Hematopoietic multipotent progenitor cell (in vitro differentiated cells): ENCODE results near the gene GNPTAB. TPM values are rescaled to one million over a fixed set of nuclear protein-coding genes. Genes with fewer than 3 reads are reported as not detected.
A peak's percentile ranks its signal among the peaks of the same experiment; 100 is the strongest.
"Not testable (repeated sequence)": the region's sequence is repeated elsewhere in the genome, so short reads cannot be mapped to it uniquely, and the experiment has no call there.

Experiments used
- DNase-seq, 3 donors: peaks; one replicate each; pipeline ENCODE4 v3.0.0-alpha.2; 2011 to 2015; ENCODE audit warnings: low read depth in 2 of 3, low spot score in 2 of 3
- total RNA-seq: library from RNA; depleted of rRNA; stranded (reverse); fragments of >200 nt; gene quantifications from one replicate; pipeline ENCODE4 v1.2.3, GENCODE V29; 2012

GNPTAB gene
- 40.4 TPM for total RNA-seq

- peak; percentile 92 to 97 (median 95) for DNase-seq
Observed at GRCh38 chr12:101830367-101831325, at the start of gene GNPTAB. GNPTAB (minus strand) TSS chr12:101830959; CDS start chr12:101830675, 284 bp downstream.

DNA sequence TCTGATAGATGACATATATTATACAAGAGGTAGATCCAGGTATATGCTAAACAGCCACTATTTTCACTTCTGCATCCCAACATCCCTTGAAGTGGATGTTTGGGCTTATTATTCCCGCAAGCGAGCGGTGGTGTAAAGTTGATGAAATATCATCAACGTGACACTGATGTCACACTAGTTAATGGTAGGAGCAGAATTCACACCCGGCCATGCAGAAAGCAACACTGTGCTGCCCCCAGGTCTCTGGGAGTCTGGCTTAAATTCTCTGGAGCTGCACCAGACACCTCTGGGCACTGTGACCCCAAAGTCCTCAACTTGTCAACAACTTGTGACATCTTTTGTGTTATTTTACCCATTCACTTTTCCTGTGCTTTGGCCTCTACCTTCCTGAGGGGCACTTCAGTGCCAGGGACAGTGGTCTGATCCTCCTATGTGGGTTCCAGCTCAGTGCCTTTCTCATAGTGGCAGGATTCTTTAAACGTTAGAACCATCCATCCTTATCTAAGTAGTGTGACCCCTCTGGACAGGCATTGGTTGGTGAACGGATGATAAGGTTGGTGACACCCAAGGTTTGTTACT, 47.6 kb upstream of the GNPTAB start:
- peak; percentile 9 to 21 (median 15) for DNase-seq

DNA sequence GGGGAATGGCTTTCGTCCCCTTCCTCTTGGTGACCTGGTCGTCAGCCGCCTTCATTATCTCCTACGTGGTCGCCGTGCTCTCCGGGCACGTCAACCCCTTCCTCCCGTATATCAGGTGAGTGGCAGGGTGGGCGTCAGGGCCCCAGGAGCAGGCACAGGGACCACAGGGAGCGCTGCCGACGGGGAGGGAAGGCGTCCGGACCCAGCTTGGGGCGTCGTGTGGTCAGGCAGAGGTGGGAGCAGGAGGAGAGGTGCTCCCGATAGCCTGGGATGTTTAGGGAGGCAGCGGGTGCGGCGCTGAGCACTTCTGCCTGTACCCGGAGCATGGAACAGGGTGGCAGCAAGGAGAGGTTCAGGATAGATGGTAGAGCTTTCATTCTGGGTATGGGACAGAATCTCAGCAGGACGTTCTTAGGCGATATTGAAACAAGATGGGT, 47.1 kb upstream of the GNPTAB start:
- DNase-seq = peak in 2 of 3 donors; percentile 6 to 14

DNA sequence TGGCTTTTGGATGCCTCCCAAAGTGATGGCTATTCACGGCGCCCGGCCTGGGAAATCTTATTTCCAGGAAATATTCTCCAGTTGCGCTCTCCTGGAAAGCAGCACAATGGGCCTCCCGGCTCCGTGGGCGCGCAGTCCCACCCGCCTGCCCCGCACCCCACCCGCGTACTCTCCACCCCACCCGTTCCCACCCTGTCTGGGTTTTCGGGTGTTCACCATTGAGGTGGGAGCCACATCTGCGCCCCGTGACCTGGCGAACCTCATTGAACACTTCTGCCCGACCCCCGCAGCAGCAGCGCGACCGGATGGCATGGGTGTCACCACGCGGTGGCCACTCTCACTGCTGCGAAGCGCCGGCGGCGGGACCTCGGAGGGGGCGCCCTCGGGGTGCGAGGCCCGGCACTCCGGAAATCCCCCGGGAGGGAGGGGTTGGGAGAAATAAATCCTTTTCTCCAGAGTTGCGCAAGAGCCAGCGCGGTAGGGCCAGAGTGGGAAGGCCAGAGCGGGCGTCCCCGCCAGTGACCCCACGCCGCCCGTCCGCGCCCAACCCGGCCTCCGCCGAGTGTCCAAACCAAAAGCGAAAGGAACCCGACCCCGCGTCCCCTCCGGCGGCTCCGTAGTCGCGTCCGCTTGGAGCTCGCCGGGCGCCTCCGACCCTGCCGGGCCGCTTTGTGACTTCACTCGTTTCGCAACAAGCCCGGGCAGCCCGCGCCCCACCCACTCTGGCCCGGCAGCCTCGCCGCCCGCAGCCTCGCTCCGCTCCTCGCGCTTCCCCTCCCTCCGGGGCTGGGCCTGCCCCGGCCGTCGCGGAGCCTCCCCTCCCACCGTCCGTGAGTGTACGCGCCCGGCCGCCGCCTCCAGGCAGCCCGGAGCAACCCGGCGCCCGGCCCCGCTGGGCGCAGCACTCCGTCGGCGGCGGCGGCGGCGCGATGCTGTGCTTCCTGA, 46.4 kb upstream of the GNPTAB start, which contains the start of gene DRAM1:
TSS of gene DRAM1 (plus strand) at position 720 of the 945 bp plus-strand sequence. CDS start at position 930, 210 bp downstream.
- peak; percentile 50 to 92 (median 91) for DNase-seq

DNA sequence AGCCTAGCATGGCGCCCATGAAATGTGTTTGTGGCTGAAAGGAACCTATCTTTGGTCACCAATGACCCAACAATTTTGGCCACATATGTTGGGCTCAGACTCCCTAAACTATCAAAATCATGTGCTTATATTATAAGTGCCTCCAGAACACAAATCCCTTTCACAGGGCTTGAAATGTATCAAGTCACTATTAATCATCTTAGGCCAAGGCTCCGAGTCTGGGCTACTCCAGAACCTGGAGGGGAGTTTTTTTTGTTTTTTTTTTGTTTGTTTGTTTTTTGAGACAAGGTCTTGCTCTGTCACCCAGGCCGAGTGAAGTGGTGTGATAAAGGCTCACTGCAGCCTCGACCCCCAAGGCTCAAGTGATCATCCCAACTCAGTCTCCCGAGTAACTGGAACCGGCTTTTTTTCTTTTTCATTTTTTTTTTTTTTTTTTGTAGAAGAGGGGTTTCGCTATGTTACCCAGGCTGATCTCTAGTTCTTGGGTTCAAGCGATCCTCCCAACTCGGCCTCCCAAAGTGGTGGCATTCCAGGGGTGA, 45.6 kb upstream of the GNPTAB start:
- no peak for DNase-seq

DNA sequence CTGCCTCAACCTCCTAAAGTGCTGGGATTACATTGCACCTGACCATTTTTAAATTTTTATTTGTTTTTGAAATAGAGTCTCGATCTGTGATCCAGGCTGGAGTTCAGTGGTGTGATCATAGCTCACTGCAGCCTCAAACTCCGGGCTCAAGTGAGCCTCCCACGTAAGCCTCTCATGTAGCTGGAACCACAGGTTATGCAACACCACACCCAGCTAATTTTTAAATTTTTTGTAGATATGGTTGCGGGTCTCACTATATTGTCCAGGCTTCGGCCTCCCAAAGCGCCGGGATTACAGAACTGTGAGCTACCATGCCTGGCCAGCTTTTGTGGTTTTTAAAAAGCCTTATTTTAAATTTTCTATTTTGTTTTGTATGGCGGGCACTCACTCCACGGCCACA, 44.4 kb upstream of the GNPTAB start:
- no peak for DNase-seq

DNA sequence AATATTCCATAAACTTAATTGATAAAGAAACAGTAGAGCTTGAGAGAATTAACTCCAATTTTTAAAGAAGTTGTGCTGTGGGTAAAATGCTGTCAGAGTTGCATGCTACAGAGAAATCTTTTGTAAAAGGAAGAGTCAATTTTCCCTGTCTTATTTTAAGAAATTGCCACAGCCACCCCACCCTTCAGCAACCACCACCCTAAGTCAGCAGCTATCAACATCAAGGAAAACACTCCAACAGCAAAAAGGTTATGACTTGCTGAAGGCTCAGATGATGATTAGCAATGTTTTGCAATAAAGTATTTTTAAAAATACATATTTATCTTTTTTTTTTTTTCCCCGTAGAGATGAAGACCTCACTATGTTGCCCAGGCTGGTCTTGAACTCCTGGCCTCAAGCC, 40.2 kb upstream of the GNPTAB start:
- DNase-seq = no peak

DNA sequence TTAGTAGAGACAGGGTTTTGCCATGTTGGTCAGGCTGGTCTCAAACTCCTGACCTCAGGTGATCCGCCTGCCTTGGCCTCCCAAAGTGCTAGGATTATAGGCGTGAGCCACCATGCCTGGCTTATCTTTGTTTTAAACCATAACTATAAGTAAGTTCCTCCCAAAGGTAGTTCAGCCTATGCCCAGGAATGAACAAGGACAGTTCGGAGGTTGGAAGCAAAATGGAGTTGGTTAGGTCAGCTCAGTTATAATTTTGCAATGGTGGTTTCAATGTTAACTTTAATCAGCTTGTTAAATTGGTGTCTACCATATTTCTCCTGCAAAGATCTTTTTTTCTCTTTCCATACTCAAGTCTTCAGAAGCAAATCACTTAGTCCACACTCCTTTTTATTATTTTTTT, 36.9 kb upstream of the GNPTAB start:
- DNase-seq = not testable (repeated sequence)

DNA sequence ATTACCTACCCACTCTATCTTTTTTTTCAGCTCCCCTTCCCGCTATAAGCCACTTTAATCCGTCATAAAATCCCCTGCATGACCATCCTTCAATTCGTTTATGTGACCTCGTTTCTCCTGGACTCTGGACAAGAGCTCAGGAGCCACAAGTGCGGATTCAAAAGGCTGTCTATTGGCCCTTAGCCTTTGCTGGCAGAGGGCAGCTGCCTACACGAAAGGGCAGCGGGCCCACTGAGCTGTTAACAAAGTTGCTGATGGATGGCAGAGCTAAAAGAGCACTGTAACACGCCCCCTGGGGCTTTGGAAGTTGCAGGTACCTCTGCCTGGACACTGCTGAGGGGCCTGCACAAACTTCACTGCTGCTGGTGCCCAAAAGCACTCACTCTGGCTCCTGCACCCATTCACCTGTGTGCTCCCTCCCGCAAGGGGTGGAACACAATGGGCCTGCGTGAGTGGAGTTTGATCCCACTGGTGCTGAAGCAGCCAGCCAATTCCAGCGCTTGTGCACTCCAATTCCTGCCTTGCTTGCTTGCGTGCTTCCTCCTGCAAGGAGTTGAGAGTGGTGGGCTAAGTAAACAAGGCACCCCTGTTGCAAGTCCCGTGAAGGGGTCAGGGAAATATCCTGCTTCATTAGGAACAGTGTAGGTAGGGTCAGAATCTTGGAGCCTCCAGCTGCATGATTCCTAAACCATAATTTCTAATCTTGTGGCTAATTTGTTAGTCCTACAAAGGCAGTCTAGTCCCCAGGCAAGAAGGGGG, 36.0 kb upstream of the GNPTAB start:
- no peak for DNase-seq

DNA sequence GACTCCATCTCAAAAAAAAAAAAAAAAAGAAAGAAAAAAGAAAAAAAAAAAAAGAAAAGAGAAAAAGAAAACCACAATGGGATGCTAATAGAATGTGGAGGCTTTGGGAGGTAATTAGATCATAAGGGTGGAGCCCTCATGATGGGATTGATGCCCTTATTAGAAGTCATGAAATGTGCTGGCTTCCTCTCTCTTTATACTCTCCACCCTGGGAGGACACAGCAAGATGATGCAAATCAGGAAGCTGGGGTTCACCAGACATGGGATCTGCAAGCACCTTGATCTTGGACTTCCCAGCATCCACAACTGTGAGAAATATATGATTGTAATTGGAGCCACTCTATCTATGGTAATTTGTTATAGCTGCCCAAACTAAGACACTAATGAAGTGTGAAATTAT, 33.2 kb upstream of the GNPTAB start:
- no peak for DNase-seq

DNA sequence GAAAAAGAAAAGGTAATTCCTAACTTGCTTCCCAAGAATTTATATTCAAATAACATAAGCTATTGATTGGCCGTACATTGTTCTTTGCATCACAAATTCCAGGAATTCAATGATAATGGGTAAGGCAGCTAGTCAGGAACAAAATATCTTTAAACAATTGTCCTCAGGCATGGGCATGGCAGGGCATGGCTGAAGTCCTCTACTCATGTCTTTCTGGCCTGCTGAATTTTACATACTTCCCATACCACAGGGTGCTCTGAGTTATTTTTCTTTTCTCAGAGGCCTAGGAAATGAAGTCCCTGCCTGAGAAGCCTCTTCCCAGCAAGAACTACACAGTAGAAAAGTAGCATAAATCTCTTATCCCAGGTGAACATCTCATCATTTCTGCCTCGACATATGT, 31.5 kb upstream of the GNPTAB start:
- no peak for DNase-seq

- not testable (repeated sequence) for DNase-seq
Observed at GRCh38 chr12:101861688-101862087, 30.9 kb upstream of the GNPTAB start.

DNA sequence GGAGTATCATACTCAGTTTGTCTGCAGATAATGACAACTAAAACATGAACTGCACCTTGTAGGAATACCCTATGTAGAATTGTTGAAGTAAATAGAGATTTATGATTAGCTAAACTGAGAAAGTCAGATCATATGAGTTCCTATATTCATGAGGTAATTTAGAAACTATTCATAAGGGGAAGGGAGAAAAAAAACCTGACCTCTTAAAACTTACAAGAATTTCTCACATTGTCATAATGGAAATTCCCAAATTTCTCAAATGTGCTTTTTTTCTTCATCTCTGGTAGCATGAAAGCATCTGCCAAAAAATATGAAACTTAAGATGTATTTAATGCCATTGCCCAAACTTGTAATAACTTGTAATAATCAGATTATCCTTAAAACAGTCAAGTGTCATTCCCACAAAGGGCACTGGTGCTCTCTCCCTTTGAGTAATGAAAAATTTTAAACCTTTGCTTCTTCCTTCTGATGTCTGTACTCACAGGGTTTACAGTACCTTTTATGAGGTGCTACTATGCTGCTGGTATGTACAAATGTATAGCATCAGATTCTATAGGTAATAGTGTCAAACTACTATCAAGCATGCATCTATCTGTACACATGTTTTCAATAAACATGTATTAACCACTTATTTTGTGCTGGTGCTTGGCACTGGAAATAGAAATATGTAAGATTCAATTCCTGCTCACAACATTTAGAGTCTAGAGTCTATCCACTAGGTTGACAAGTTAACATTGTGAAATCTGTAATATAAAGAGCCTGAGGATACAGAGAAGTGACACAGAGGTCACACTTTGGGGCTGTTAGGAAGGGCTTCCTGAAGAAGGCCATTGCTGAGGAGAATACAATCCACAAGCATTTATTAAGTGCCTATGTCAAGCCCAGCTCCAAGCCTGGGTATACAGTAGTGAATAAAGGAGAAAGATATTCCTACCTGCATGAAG, 29.2 kb upstream of the GNPTAB start:
- DNase-seq = no peak

DNA sequence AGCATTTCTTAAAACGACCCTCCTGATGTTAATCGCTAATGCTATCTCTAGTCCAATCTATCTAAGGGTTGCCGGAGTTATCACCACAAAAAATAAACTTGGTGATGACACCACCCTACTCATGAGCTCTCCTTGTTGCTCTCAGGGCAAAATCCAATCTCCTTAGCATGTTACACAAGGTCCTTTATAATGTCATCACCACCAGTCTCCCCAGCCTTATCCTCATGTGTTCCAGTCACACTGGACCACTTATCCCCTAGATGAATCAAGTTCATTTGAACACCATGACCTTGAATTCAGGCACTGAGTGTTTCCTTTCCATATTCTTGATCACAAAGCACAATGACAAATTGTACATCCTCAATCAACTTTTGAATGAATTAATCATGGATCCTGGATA, 27.6 kb upstream of the GNPTAB start:
- no peak for DNase-seq

- no peak for DNase-seq
Observed at GRCh38 chr12:101857043-101857558, 26.3 kb upstream of the GNPTAB start.

- not testable (repeated sequence) for DNase-seq
Observed at GRCh38 chr12:101856614-101857013, 25.9 kb upstream of the GNPTAB start.

DNA sequence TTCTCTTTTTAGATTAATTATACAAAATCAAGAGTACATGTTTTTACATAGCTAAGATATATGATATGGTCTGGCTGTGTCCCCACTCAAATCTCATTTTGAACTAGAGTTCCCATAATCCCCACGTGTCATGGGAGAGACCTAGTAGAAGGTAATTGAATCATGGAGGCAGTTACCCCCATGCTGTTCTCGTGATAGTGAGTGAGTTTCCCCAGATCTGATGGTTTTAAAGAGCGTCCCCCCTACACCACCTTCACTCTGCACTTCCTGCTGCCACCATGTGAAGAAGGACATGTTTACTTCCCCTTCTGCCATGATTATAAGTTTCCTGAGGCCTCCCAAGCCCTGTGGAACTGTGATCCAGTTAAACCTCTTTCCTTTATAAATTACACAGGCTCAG, 25.2 kb upstream of the GNPTAB start:
- peak in 2 of 3 donors; percentile 26 to 52 for DNase-seq

DNA sequence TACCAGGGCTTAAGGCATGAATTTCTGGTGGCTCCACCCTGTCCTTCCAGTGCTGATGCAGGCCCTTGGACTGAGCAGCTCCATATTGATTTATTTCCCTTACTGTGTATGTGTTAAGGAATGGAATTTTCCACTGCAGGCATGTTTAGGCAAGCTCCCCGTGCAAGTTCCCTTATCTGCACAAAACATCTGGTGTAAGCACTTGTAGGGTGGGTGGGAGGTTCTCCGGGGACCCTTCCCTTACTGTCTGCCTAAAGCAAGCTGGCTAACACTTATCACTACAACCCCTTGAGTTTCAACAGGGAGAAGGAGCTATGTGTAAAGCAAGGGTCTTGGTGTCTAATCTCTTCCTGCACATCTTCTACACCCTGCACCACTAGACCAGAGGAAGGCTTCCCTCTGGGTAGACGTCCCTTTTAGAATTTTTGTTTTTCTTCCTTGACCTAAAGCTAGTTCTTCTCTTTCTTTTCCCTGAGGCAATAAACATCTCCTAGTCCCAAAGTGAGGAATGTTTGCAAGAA, 24.7 kb upstream of the GNPTAB start:
- peak in 2 of 3 donors; percentile 82 to 93 for DNase-seq
